IMR-90 (cell line): ENCODE data around the gene ABHD16B. TPM values are rescaled to one million over a fixed set of nuclear protein-coding genes. Genes with fewer than 3 reads are reported as not detected.

ENCODE experiments used
- ATAC-seq: fragments of 200-7000 bp; cut with Tn5 transposase; 2 replicates; pipeline ENCODE4 v1.9.1; 2020; ENCODE audit warnings: low read depth, mild to moderate bottlenecking, moderate library complexity
- BruUV-seq: library from RNA; stranded (reverse); fragments of 400-500 nt; replicated peaks from 2 replicates; lab custom pipeline; 2021; lab: Mats Ljungman, UMichigan
- CTCF ChIA-PET: fragments of 300-600 bp; formaldehyde crosslinking; extraction: SDS; loops from one replicate; lab custom pipeline; 2021; ENCODE audit warnings: antibody characterized with exemption; lab: Yijun Ruan, JAX
- POLR2A ChIA-PET: fragments of 300-600 bp; sonication (Branson Sonifier 250); formaldehyde crosslinking; loops from one replicate; lab custom pipeline; 2022; ENCODE audit warnings: antibody characterized with exemption; ENCODE audit not compliant: unreplicated experiment; lab: Charles Lee
- DNase-seq: peaks from one replicate; pipeline ENCODE4 v3.0.0; 2013
- H2AFZ ChIP-seq: replicated peaks from 2 replicates; pipeline ENCODE3; 2013; ENCODE audit warnings: low read length, mild to moderate bottlenecking; ENCODE audit not compliant: poor library complexity
- H2AK5ac ChIP-seq: 2 replicates; pipeline ENCODE4 v1.6.1; 2013; ENCODE audit warnings: low read depth, low read length, inconsistent platforms
- H2AK9ac ChIP-seq: replicated peaks from 2 replicates; pipeline ENCODE3; 2013; ENCODE audit warnings: mild to moderate bottlenecking, low read depth, low read length, moderate library complexity; ENCODE audit not compliant: poor library complexity
- H2BK120ac ChIP-seq: 2 replicates; pipeline ENCODE4 v1.6.1; 2013; ENCODE audit warnings: low read depth, low read length, inconsistent platforms
- H2BK15ac ChIP-seq: 3 replicates; pipeline ENCODE4 v1.6.1; 2013; ENCODE audit warnings: low read depth, low read length, inconsistent platforms
- H2BK20ac ChIP-seq: 2 replicates; pipeline ENCODE4 v1.6.1; 2013; ENCODE audit warnings: low read depth, mild to moderate bottlenecking, inconsistent platforms, low read length, moderate library complexity
- H2BK5ac ChIP-seq: 2 replicates; pipeline ENCODE4 v1.6.1; 2013; ENCODE audit warnings: mild to moderate bottlenecking, low read depth, low read length, inconsistent platforms; ENCODE audit not compliant: poor library complexity, severe bottlenecking
- H3K14ac ChIP-seq: replicated peaks from 2 replicates; pipeline ENCODE4 v1.6.1; 2013; ENCODE audit warnings: low read depth, low read length, inconsistent platforms
- H3K18ac ChIP-seq: 2 replicates; pipeline ENCODE4 v1.6.1; 2013; ENCODE audit warnings: low read depth, low read length, control low read depth
- H3K23ac ChIP-seq: 2 replicates; pipeline ENCODE4 v1.6.1; 2013; ENCODE audit warnings: low read depth, low read length, inconsistent platforms
- H3K27ac ChIP-seq: 2 replicates; pipeline ENCODE4 v1.5.1; 2013; ENCODE audit warnings: mild to moderate bottlenecking, control low read depth, low read length; ENCODE audit not compliant: insufficient read depth
- H3K27me3 ChIP-seq: 2 replicates; pipeline ENCODE4 v1.6.1; 2013; ENCODE audit warnings: low read length; ENCODE audit not compliant: control insufficient read depth, insufficient read depth
- H3K36me3 ChIP-seq: 2 replicates; pipeline ENCODE4 v1.6.1; 2013; ENCODE audit warnings: low read length, mixed read lengths; ENCODE audit not compliant: control insufficient read depth, insufficient read depth
- H3K4ac ChIP-seq: 2 replicates; pipeline ENCODE4 v1.6.1; 2013; ENCODE audit warnings: low read depth, low read length, inconsistent platforms
- H3K4me1 ChIP-seq: 2 replicates; pipeline ENCODE4 v1.6.1; 2013; ENCODE audit warnings: low read length, mixed read lengths; ENCODE audit not compliant: control insufficient read depth, insufficient read depth
- H3K4me2 ChIP-seq: 2 replicates; pipeline ENCODE4 v1.6.1; 2013; ENCODE audit warnings: low read depth, mild to moderate bottlenecking, control low read depth, low read length, moderate library complexity
- H3K4me3 ChIP-seq: 2 replicates; pipeline ENCODE4 v1.5.1; 2013; ENCODE audit warnings: low read depth, mild to moderate bottlenecking, control low read depth, low read length, moderate library complexity; ENCODE audit not compliant: insufficient read depth
- H3K56ac ChIP-seq: 2 replicates; pipeline ENCODE4 v1.6.1; 2013; ENCODE audit warnings: low read length, inconsistent platforms; ENCODE audit not compliant: insufficient read depth; ENCODE audit errors: extremely low read depth
- H3K79me1 ChIP-seq, 2 experiments: 2 replicates each; pipeline ENCODE4 v1.6.1; 2013; ENCODE audit warnings: low read length in 2 of 2, inconsistent platforms in 1 of 2, low read depth in 1 of 2
- H3K9ac ChIP-seq: 2 replicates; pipeline ENCODE4 v1.6.1; 2013; ENCODE audit warnings: low read depth, low read length, control low read depth
- H3K9me1 ChIP-seq: 2 replicates; pipeline ENCODE4 v1.6.1; 2013; ENCODE audit warnings: low read length, inconsistent platforms; ENCODE audit not compliant: insufficient read depth
- H3K9me3 ChIP-seq: 2 replicates; pipeline ENCODE4 v1.6.1; 2013; ENCODE audit warnings: low read length; ENCODE audit not compliant: control insufficient read depth, insufficient read depth
- H4K20me1 ChIP-seq: 2 replicates; pipeline ENCODE4 v1.6.1; 2013; ENCODE audit warnings: low read length, inconsistent platforms; ENCODE audit not compliant: insufficient read depth
- H4K5ac ChIP-seq: 2 replicates; pipeline ENCODE4 v1.6.1; 2013; ENCODE audit warnings: mild to moderate bottlenecking, low read depth, low read length, control low read depth
- H4K8ac ChIP-seq, 2 experiments: 2 replicates each; pipeline ENCODE4 v1.6.1; 2013; ENCODE audit warnings: low read depth in 2 of 2, low read length in 2 of 2, control low read depth in 1 of 2, inconsistent platforms in 1 of 2
- H4K91ac ChIP-seq: 2 replicates; pipeline ENCODE4 v1.6.1; 2013; ENCODE audit warnings: low read depth, low read length, inconsistent platforms; ENCODE audit not compliant: insufficient read depth
- RCOR1 ChIP-seq: IDR thresholded peaks from 2 replicates; pipeline ENCODE4 v1.6.1; 2012; ENCODE audit warnings: mild to moderate bottlenecking, low read length, improper control_type of control experiment; ENCODE audit not compliant: insufficient replicate concordance
- RFX5 ChIP-seq: IDR thresholded peaks from 2 replicates; pipeline ENCODE4 v1.8.0; 2012; ENCODE audit warnings: low read depth, mild to moderate bottlenecking, low read length, moderate library complexity
- WGBS, 2 experiments: methylation state at CpG; one replicate each; pipeline versions ENCODE4 v1.1.5 to v1.1.7; 2013; ENCODE audit warnings: missing lambda C conversion rate in 2 of 2; ENCODE audit not compliant: insufficient read length in 1 of 2; ENCODE audit errors: extremely low coverage in 2 of 2; 5-methylcytosine and 5-hydroxymethylcytosine counted together
- dilution Hi-C: fragments of 300-500 bp; cut with HindIII; formaldehyde crosslinking; loops from one replicate; pipeline ENCODE4 v1.14.3; 2018; ENCODE audit warnings: low sequenced_read_pairs; ENCODE audit not compliant: unreplicated experiment
- in situ Hi-C: fragments of 300-500 bp; cut with MboI; formaldehyde crosslinking; loops from 3 replicates; pipeline ENCODE4 v1.14.3; 2019; ENCODE audit warnings: low sequenced_read_pairs, inconsistent platforms, mixed read lengths
- intact Hi-C: fragments of 100-400 bp; cut with micrococcal nuclease; formaldehyde crosslinking; loops from 2 replicates; pipeline ENCODE4 v1.10.0; 2022
- polyA plus RNA-seq, 3 experiments: library from polyadenylated mRNA; depleted of rRNA; stranded (reverse); fragments of >200 nt; gene quantifications; 2 replicates each; pipeline ENCODE4 v1.2.3, GENCODE V29; 2012; ENCODE audit warnings: low replicate concordance in 1 of 3
- total RNA-seq: library from RNA; depleted of rRNA; stranded (reverse); fragments of >200 nt; gene quantifications from 2 replicates; pipeline ENCODE4 v1.2.3, GENCODE V29; 2012
- TF ChIP-seq, protein P1 (sequence below): fragments of 150-350 bp; IDR thresholded peaks from 2 replicates; pipeline ENCODE4 v1.6.1; 2017; ENCODE audit warnings: mild to moderate bottlenecking, antibody characterized with exemption, low read length, low read depth
- TF ChIP-seq, protein P2 (sequence below): conservative IDR thresholded peaks from 2 replicates; pipeline ENCODE4 v1.5.1; 2012; ENCODE audit warnings: mild to moderate bottlenecking, low read depth, low read length, improper control_type of control experiment

Gene ABHD16B
- total and polyA plus RNA-seq, 2 of the 4 experiments (the other 2 are of a cell fraction), result 0.05 TPM; not detected in 1

- Histone ChIP-seq H4K91ac (no peak overlapping the region), H3K56ac (peak overlapping the region; percentile 64; the same call in 1 of the 2 replicates), H3K79me1 (peaks cover 6 to 58% of the 10 kb centered on the region in 2 experiments), H2AK9ac (no peak overlapping the region), H3K18ac (peak overlapping the region; percentile 14; the same call in 1 of the 2 replicates), H3K23ac (peak overlapping the region; percentile 73; the same call in 1 of the 2 replicates), H3K9me1 (peaks cover 16% of the 10 kb centered on the region), H3K36me3 (peaks cover 29% of the 10 kb centered on the region), H4K8ac (no peak overlapping the region), H2AFZ (peak overlapping the region; percentile 93), H3K4me3 (peak overlapping the region; percentile 86), H3K4me2 (peak overlapping the region; percentile 84), H2BK120ac (no peak overlapping the region), H3K27ac (peak overlapping the region; percentile 29; the same call in 1 of the 2 replicates), H2BK5ac (peak overlapping the region; percentile 51), H3K4ac (no peak overlapping the region), H4K20me1 (peaks cover 72% of the 10 kb centered on the region), H3K27me3 (no peaks in the 10 kb centered on the region), H4K5ac (no peak overlapping the region), H3K9me3 (no peaks in the 10 kb centered on the region), H3K14ac (peak overlapping the region; percentile 4; the same call in 1 of the 2 replicates), H3K9ac (peak overlapping the region; percentile 93), H2BK15ac (no peak overlapping the region), H3K4me1 (peaks cover 14% of the 10 kb centered on the region), H2AK5ac (no peak overlapping the region), H2BK20ac (no peak overlapping the region)
- intact Hi-C loops, result no loop called here
- no peak for DNase-seq
- in situ Hi-C loops, result no loop called here
- BruUV-seq, result no TSS peak
- ATAC-seq, result no peak; the same call in 1 of the 2 replicates
- ChIA-PET POLR2A (interaction anchor here (0.7 kb wide), 1 partner anchor 16 kb away, joined by 3 read pairs; no protein-coding TSS in a partner anchor), CTCF (interaction anchor here (0.7 to 1.0 kb wide), 2 partner anchors 20 to 358 kb away, joined by 3 read pairs; no protein-coding TSS in a partner anchor)
- dilution Hi-C loops, result no loop called here
- TF ChIP-seq, protein P1, sequence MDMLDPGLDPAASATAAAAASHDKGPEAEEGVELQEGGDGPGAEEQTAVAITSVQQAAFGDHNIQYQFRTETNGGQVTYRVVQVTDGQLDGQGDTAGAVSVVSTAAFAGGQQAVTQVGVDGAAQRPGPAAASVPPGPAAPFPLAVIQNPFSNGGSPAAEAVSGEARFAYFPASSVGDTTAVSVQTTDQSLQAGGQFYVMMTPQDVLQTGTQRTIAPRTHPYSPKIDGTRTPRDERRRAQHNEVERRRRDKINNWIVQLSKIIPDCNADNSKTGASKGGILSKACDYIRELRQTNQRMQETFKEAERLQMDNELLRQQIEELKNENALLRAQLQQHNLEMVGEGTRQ, result no peak
- TF ChIP-seq RFX5, result no peak
- TF ChIP-seq RCOR1, result no peak
- TF ChIP-seq, protein P2, sequence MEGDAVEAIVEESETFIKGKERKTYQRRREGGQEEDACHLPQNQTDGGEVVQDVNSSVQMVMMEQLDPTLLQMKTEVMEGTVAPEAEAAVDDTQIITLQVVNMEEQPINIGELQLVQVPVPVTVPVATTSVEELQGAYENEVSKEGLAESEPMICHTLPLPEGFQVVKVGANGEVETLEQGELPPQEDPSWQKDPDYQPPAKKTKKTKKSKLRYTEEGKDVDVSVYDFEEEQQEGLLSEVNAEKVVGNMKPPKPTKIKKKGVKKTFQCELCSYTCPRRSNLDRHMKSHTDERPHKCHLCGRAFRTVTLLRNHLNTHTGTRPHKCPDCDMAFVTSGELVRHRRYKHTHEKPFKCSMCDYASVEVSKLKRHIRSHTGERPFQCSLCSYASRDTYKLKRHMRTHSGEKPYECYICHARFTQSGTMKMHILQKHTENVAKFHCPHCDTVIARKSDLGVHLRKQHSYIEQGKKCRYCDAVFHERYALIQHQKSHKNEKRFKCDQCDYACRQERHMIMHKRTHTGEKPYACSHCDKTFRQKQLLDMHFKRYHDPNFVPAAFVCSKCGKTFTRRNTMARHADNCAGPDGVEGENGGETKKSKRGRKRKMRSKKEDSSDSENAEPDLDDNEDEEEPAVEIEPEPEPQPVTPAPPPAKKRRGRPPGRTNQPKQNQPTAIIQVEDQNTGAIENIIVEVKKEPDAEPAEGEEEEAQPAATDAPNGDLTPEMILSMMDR, result no peak
- WGBS, 2 experiments, result 0% methylated on average over 2 of the region's 87 CpGs; no CpG with 5 or more reads in 1 of the 2 experiments
These were observed 34.1 kb downstream of the ABHD16B start for GRCh38 chr20:63895202-63895951.
